ENCODE measurements around the gene ZNF687.

Gene ZNF687

GRCh38 chr1:151312826-151313225, 30.7 kb downstream of the ZNF687 start:
- ATAC-seq = no peak
- TF ChIP-seq PATZ1 (CRISPR knock-in tag; IDR thresholded peaks at IDR 0.05; ENCODE audit: borderline replicate concordance) = no peak
- no peak for TF ChIP-seq PPARA (CRISPR knock-in tag; IDR thresholded peaks at IDR 0.05; ENCODE audit: borderline replicate concordance)
- TF ChIP-seq SNAI2 (CRISPR knock-in tag; IDR thresholded peaks at IDR 0.05) = no peak
- no peak for TF ChIP-seq BACH2 (CRISPR knock-in tag; IDR thresholded peaks at IDR 0.05; ENCODE audit: borderline replicate concordance)
- TF ChIP-seq TOX (CRISPR knock-in tag; IDR thresholded peaks at IDR 0.05; ENCODE audit: borderline replicate concordance) = no peak
- no peak for TF ChIP-seq GLIS3 (CRISPR knock-in tag; IDR thresholded peaks at IDR 0.05)
- no peak for TF ChIP-seq OSR1 (CRISPR knock-in tag; IDR thresholded peaks at IDR 0.05)

GRCh38 chr1:151313501-151313900, 31.4 kb downstream of the ZNF687 start:
- no peak for ATAC-seq
- no peak for TF ChIP-seq RARB (CRISPR knock-in tag; IDR thresholded peaks at IDR 0.05)
- TF ChIP-seq SNAI2 (CRISPR knock-in tag; IDR thresholded peaks at IDR 0.05) = no peak
- no peak for TF ChIP-seq CSRNP3 (CRISPR knock-in tag; IDR thresholded peaks at IDR 0.05)
- no peak for TF ChIP-seq OSR1 (CRISPR knock-in tag; IDR thresholded peaks at IDR 0.05)
- no peak for TF ChIP-seq ZC3H10 (CRISPR knock-in tag; IDR thresholded peaks at IDR 0.05)
- TF ChIP-seq ISL1 (CRISPR knock-in tag; IDR thresholded peaks at IDR 0.05) = no peak
- TF ChIP-seq PPARA (CRISPR knock-in tag; IDR thresholded peaks at IDR 0.05; ENCODE audit: borderline replicate concordance) = no peak
- TF ChIP-seq ZNF8 (CRISPR knock-in tag; IDR thresholded peaks at IDR 0.05) = no peak
- no peak for TF ChIP-seq TSHZ2 (CRISPR knock-in tag; IDR thresholded peaks at IDR 0.05)
- TF ChIP-seq ZNF565 (CRISPR knock-in tag; conservative IDR thresholded peaks at IDR 0.05; ENCODE audit: low read depth) = no peak
- no peak for TF ChIP-seq CREB5 (CRISPR knock-in tag; IDR thresholded peaks at IDR 0.05; ENCODE audit: low read depth)
- TF ChIP-seq ARNTL (CRISPR knock-in tag; IDR thresholded peaks at IDR 0.05; ENCODE audit: borderline replicate concordance, low read depth) = no peak

- no peak for TF ChIP-seq SNAI2 (CRISPR knock-in tag; IDR thresholded peaks at IDR 0.05)
- TF ChIP-seq ZNF565 (CRISPR knock-in tag; conservative IDR thresholded peaks at IDR 0.05; ENCODE audit: low read depth) = no peak
- no peak for TF ChIP-seq GLIS3 (CRISPR knock-in tag; IDR thresholded peaks at IDR 0.05)
- no peak for TF ChIP-seq ZNF70 (CRISPR knock-in tag; IDR thresholded peaks at IDR 0.05)
- no peak for TF ChIP-seq ESRRG (CRISPR knock-in tag; IDR thresholded peaks at IDR 0.05)
- TF ChIP-seq ZFP30 (CRISPR knock-in tag; IDR thresholded peaks at IDR 0.05) = no peak
- TF ChIP-seq CREB5 (CRISPR knock-in tag; IDR thresholded peaks at IDR 0.05; ENCODE audit: low read depth) = no peak
- no peak for TF ChIP-seq ZC3H10 (CRISPR knock-in tag; IDR thresholded peaks at IDR 0.05)
- no peak for TF ChIP-seq RARB (CRISPR knock-in tag; IDR thresholded peaks at IDR 0.05)
- ATAC-seq = peak; percentile 74
These were observed 32.2 kb downstream of the ZNF687 start for GRCh38 chr1:151314137-151314875.
